ENCODE measurements around the gene INTS6L. TPM values are rescaled to one million over a fixed set of nuclear protein-coding genes. Genes with fewer than 3 reads are reported as not detected.

Gene INTS6L
- total RNA-seq, 1 donor from 2014 or later: 3.2 TPM

- DNase-seq (peak; percentile 86), ATAC-seq (peak; percentile 95)
- intact Hi-C loops (cut with micrococcal nuclease): no loop called here
These were observed 1.1 kb downstream of the INTS6L start for GRCh38 chrX:135521405-135522131.

GRCh38 chrX:135522132-135522530 lies 1.7 kb downstream of the INTS6L start:
- ATAC-seq: no peak
- DNase-seq: no peak
- intact Hi-C loops (cut with micrococcal nuclease): no loop called here

- intact Hi-C loops (cut with micrococcal nuclease): no loop called here
- ATAC-seq: no peak
- DNase-seq: no peak
These were observed 2.6 kb downstream of the INTS6L start for GRCh38 chrX:135522878-135523693.

GRCh38 chrX:135528254-135528653 lies 7.8 kb downstream of the INTS6L start:
- ATAC-seq (no peak), DNase-seq (no peak)
- intact Hi-C loops (cut with micrococcal nuclease): no loop called here

GRCh38 chrX:135528756-135529155 lies 8.3 kb downstream of the INTS6L start:
- intact Hi-C loops (cut with micrococcal nuclease): no loop called here
- DNase-seq: no peak

GRCh38 chrX:135530097-135530496 lies 9.6 kb downstream of the INTS6L start:
- intact Hi-C loops (cut with micrococcal nuclease): no loop called here
- DNase-seq (no peak), ATAC-seq (no peak)

More at GRCh38 chrX:135528756-135529155, 8.3 kb downstream of the INTS6L start:
- no peak for ATAC-seq

GRCh38 chrX:135531813-135532212 lies 11.4 kb downstream of the INTS6L start:
- ATAC-seq (no peak), DNase-seq (no peak)
- intact Hi-C loops (cut with micrococcal nuclease): no loop called here

- intact Hi-C loops (cut with micrococcal nuclease): no loop called here
- no peak for DNase-seq
- ATAC-seq: no peak
These were observed 14.8 kb downstream of the INTS6L start for GRCh38 chrX:135535077-135535940.

- ATAC-seq (no peak), DNase-seq (no peak)
- intact Hi-C loops (cut with micrococcal nuclease): no loop called here
These were observed 16.4 kb downstream of the INTS6L start for GRCh38 chrX:135536877-135537276.

GRCh38 chrX:135541351-135541750 lies 20.9 kb downstream of the INTS6L start:
- ATAC-seq: no peak
- intact Hi-C loops (cut with micrococcal nuclease): no loop called here
- DNase-seq: no peak

GRCh38 chrX:135543172-135543571 lies 22.7 kb downstream of the INTS6L start:
- DNase-seq (no peak), ATAC-seq (no peak)
- intact Hi-C loops (cut with micrococcal nuclease): no loop called here

GRCh38 chrX:135543924-135544323 lies 23.5 kb downstream of the INTS6L start:
- ATAC-seq: no peak
- intact Hi-C loops (cut with micrococcal nuclease): no loop called here

GRCh38 chrX:135544338-135544948 lies 24.0 kb downstream of the INTS6L start:
- intact Hi-C loops (cut with micrococcal nuclease): no loop called here
- DNase-seq (no peak), ATAC-seq (peak; percentile 63)

More at GRCh38 chrX:135543924-135544323, 23.5 kb downstream of the INTS6L start:
- no peak for DNase-seq

GRCh38 chrX:135547767-135548166 lies 27.3 kb downstream of the INTS6L start:
- ATAC-seq (no peak), DNase-seq (no peak)
- intact Hi-C loops (cut with micrococcal nuclease): no loop called here

GRCh38 chrX:135549519-135549918 lies 29.1 kb downstream of the INTS6L start:
- DNase-seq (no peak), ATAC-seq (no peak)
- intact Hi-C loops (cut with micrococcal nuclease): no loop called here

- intact Hi-C loops (cut with micrococcal nuclease): no loop called here
- DNase-seq (no peak), ATAC-seq (no peak)
These were observed 35.6 kb downstream of the INTS6L start for GRCh38 chrX:135556055-135556454.

GRCh38 chrX:135557344-135557743 lies 36.9 kb downstream of the INTS6L start:
- no peak for ATAC-seq
- DNase-seq: no peak
- intact Hi-C loops (cut with micrococcal nuclease): no loop called here

GRCh38 chrX:135572436-135572835 lies 52.0 kb downstream of the INTS6L start:
- no peak for ATAC-seq
- intact Hi-C loops (cut with micrococcal nuclease): loop anchor here (10.0 kb wide), 1 partner anchor 88 kb away; no protein-coding TSS in a partner anchor
- DNase-seq: no peak

- no peak for DNase-seq
- ATAC-seq: no peak
- intact Hi-C loops (cut with micrococcal nuclease): no loop called here
These were observed 61.0 kb downstream of the INTS6L start for GRCh38 chrX:135581496-135581895.

Measured in left ventricle myocardium superior (tissue), 1 donor.